ENCODE measurements around the gene EPB41L2.

EPB41L2 gene

GRCh38 chr6:130863415-130864230 lies 199.4 kb downstream of the EPB41L2 start:
- no peak for TF ChIP-seq ZFX (IDR thresholded peaks at IDR 0.05; ENCODE audit: borderline replicate concordance)
- TF ChIP-seq CTCF (IDR thresholded peaks at IDR 0.05): no peak
- H3K27ac ChIP-seq: no peak overlapping the region

- TF ChIP-seq ZFX (IDR thresholded peaks at IDR 0.05; ENCODE audit: borderline replicate concordance) (no peak), CTCF (IDR thresholded peaks at IDR 0.05) (no peak)
- H3K27ac ChIP-seq: no peak overlapping the region
Measured at GRCh38 chr6:130862370-130862769, 200.7 kb downstream of the EPB41L2 start.

- TF ChIP-seq CTCF (IDR thresholded peaks at IDR 0.05): no peak
- no peak for TF ChIP-seq ZFX (IDR thresholded peaks at IDR 0.05; ENCODE audit: borderline replicate concordance)
- no peak overlapping the region for H3K27ac ChIP-seq
Measured at GRCh38 chr6:130859161-130859867, 203.7 kb downstream of the EPB41L2 start.

GRCh38 chr6:130858498-130859160 lies 204.4 kb downstream of the EPB41L2 start:
- no peak for TF ChIP-seq ZFX (IDR thresholded peaks at IDR 0.05; ENCODE audit: borderline replicate concordance)
- no peak for TF ChIP-seq CTCF (IDR thresholded peaks at IDR 0.05)

GRCh38 chr6:130858054-130858453 lies 205.0 kb downstream of the EPB41L2 start:
- TF ChIP-seq ZFX (IDR thresholded peaks at IDR 0.05; ENCODE audit: borderline replicate concordance) (no peak), CTCF (IDR thresholded peaks at IDR 0.05) (no peak)
- H3K27ac ChIP-seq: no peak overlapping the region

More at GRCh38 chr6:130858498-130859160, 204.4 kb downstream of the EPB41L2 start:
- no peak overlapping the region for H3K27ac ChIP-seq

GRCh38 chr6:130853555-130854183 lies 209.4 kb downstream of the EPB41L2 start:
- no peak overlapping the region for H3K27ac ChIP-seq
- TF ChIP-seq CTCF (IDR thresholded peaks at IDR 0.05) (no peak), ZFX (IDR thresholded peaks at IDR 0.05; ENCODE audit: borderline replicate concordance) (no peak)
